ENCODE results near the gene PIP5KL1. TPM values are rescaled to one million over a fixed set of nuclear protein-coding genes. Genes with fewer than 3 reads are reported as not detected.

PIP5KL1 gene
- total and polyA plus RNA-seq, 2 of the 4 experiments (the other 2 are of a cell fraction) = 0.36 to 3.6 TPM

- H3K9me3 ChIP-seq (ENCODE audit: control insufficient read depth, insufficient read depth, low read length) = no peaks in the 10 kb centered on the region; the same call in 1 of the 2 replicates
- no peak overlapping the region for H2AK9ac ChIP-seq (replicated peaks; ENCODE audit: low read depth, low read length, poor library complexity)
- no peaks in the 10 kb centered on the region for H3K36me3 ChIP-seq (ENCODE audit: control insufficient read depth, insufficient read depth, low read length)
- no peak overlapping the region for H2BK20ac ChIP-seq (ENCODE audit: low read depth, low read length)
- no peak overlapping the region for H2BK120ac ChIP-seq (ENCODE audit: low read depth, low read length)
- no peak overlapping the region for H2AFZ ChIP-seq (replicated peaks; ENCODE audit: low read length, poor library complexity)
- H3K4me1 ChIP-seq (ENCODE audit: control insufficient read depth, insufficient read depth, low read length) = peaks cover 15% of the 10 kb centered on the region
- H3K9me1 ChIP-seq (ENCODE audit: insufficient read depth, low read length) = peaks cover 9% of the 10 kb centered on the region
- DNase-seq = no peak
- TF ChIP-seq RFX5 (IDR thresholded peaks at IDR 0.05; ENCODE audit: low read depth, low read length) (no peak), CHD1 (IDR thresholded peaks at IDR 0.05; ENCODE audit: low read depth, low read length) (no peak), CTCF (conservative IDR thresholded peaks at IDR 0.05; ENCODE audit: low read depth, low read length) (no peak), SMC3 (IDR thresholded peaks at IDR 0.05; ENCODE audit: low read depth, low read length) (no peak), BHLHE40 (IDR thresholded peaks at IDR 0.05; ENCODE audit: low read depth, low read length) (no peak), MAFK (IDR thresholded peaks at IDR 0.05; ENCODE audit: low read depth, low read length) (no peak), MAZ (IDR thresholded peaks at IDR 0.05; ENCODE audit: borderline replicate concordance, low read depth, low read length) (no peak), CEBPB (IDR thresholded peaks at IDR 0.05; ENCODE audit: low read depth, low read length) (no peak), FOS (IDR thresholded peaks at IDR 0.05; ENCODE audit: low read depth, low read length) (no peak), NFE2L2 (IDR thresholded peaks at IDR 0.05; ENCODE audit: low read depth, low read length) (no peak), RCOR1 (IDR thresholded peaks at IDR 0.05; ENCODE audit: insufficient replicate concordance, low read length) (no peak)
- H2BK5ac ChIP-seq (ENCODE audit: low read depth, low read length, poor library complexity, severe bottlenecking) = no peak overlapping the region
- POLR2A ChIA-PET (ENCODE audit: unreplicated experiment) = no interaction called here
- no peak overlapping the region for H3K23ac ChIP-seq (ENCODE audit: low read depth, low read length)
- no TSS peak for BruUV-seq (replicated peaks)
- H3K79me1 ChIP-seq (ENCODE audit: low read depth in 1 of 2, low read length in 2 of 2) = peaks cover 23 to 78% of the 10 kb centered on the region in 2 experiments
- H3K27ac ChIP-seq (ENCODE audit: insufficient read depth, low read length) = no peak overlapping the region
- H3K4me3 ChIP-seq (ENCODE audit: insufficient read depth, low read depth, low read length) = no peak overlapping the region
- no peak overlapping the region for H3K56ac ChIP-seq (ENCODE audit: extremely low read depth, insufficient read depth, low read length)
- peaks cover 23% of the 10 kb centered on the region for H4K20me1 ChIP-seq (ENCODE audit: insufficient read depth, low read length)
- no peak overlapping the region for H3K9ac ChIP-seq (ENCODE audit: low read depth, low read length)
- no peak overlapping the region for H3K4ac ChIP-seq (ENCODE audit: low read depth, low read length)
- no peak overlapping the region for H3K4me2 ChIP-seq (ENCODE audit: low read depth, low read length)
- ATAC-seq (ENCODE audit: low read depth) = no peak
- no peak overlapping the region for H2AK5ac ChIP-seq (ENCODE audit: low read depth, low read length)
- CTCF ChIA-PET = no interaction called here
- no peak overlapping the region for H4K5ac ChIP-seq (ENCODE audit: low read depth, low read length)
- no peak overlapping the region for H2BK15ac ChIP-seq (ENCODE audit: low read depth, low read length)
- dilution Hi-C loops (cut with HindIII; ENCODE audit: low sequenced_read_pairs, unreplicated experiment) = no loop called here
- no peak overlapping the region for H3K18ac ChIP-seq (ENCODE audit: low read depth, low read length)
- WGBS, 2 experiments (ENCODE audit: extremely low coverage in 2 of 2, insufficient read length in 1 of 2) = no CpG with 5 or more reads among the region's 1 CpG
- in situ Hi-C loops (cut with MboI; ENCODE audit: low sequenced_read_pairs) = loop anchor here (5.0 kb wide), 1 partner anchor 74 kb away; no protein-coding TSS in a partner anchor
- no peak overlapping the region for H4K91ac ChIP-seq (ENCODE audit: insufficient read depth, low read depth, low read length)
- no peak overlapping the region for H4K8ac ChIP-seq (ENCODE audit: low read depth in 2 of 2, low read length in 2 of 2)
- intact Hi-C loops (cut with micrococcal nuclease) = no loop called here
- H3K14ac ChIP-seq (replicated peaks; ENCODE audit: low read depth, low read length) = no peak overlapping the region
- H3K27me3 ChIP-seq (ENCODE audit: control insufficient read depth, insufficient read depth, low read length) = no peaks in the 10 kb centered on the region
These were observed 28.2 kb upstream of the PIP5KL1 start for GRCh38 chr9:127958728-127959127.

All from IMR-90 (cell line).